Inflammatory macrophage (primary cell): ENCODE measurements around the gene RTRAF.

ENCODE experiments used
- DNase-seq, 2 donors: peaks; one replicate each; pipeline ENCODE4 v3.0.0-alpha.2; 2020 to 2022

Gene RTRAF

GRCh38 chr14:52021957-52022600, 32.7 kb downstream of the RTRAF start:
- DNase-seq, result no peak

GRCh38 chr14:52023518-52023917, 34.2 kb downstream of the RTRAF start:
- DNase-seq, result no peak

- DNase-seq, result no peak
Observed at GRCh38 chr14:52025310-52025709, 36.0 kb downstream of the RTRAF start.

GRCh38 chr14:52026017-52026660, 36.8 kb downstream of the RTRAF start:
- DNase-seq, result no peak

- no peak for DNase-seq
Observed at GRCh38 chr14:52026901-52027300, 37.6 kb downstream of the RTRAF start.

- peak in 1 of 2 donors; percentile 6 for DNase-seq
Observed at GRCh38 chr14:52029881-52030280, 40.5 kb downstream of the RTRAF start.

- DNase-seq, result no peak
Observed at GRCh38 chr14:52031781-52032180, 42.4 kb downstream of the RTRAF start.

- no peak for DNase-seq
Observed at GRCh38 chr14:52032204-52032801, 43.0 kb downstream of the RTRAF start.

GRCh38 chr14:52033101-52033642, 43.8 kb downstream of the RTRAF start:
- DNase-seq, result no peak

- DNase-seq, result no peak
Observed at GRCh38 chr14:52039124-52039815, 49.9 kb downstream of the RTRAF start.

GRCh38 chr14:52040598-52040997, 51.3 kb downstream of the RTRAF start:
- no peak for DNase-seq

GRCh38 chr14:52042371-52043289, 53.3 kb downstream of the RTRAF start:
- DNase-seq, result no peak

- DNase-seq, result peak; percentile 14 to 15
Observed at GRCh38 chr14:52043690-52044089, 54.3 kb downstream of the RTRAF start.

- DNase-seq, result no peak
Observed at GRCh38 chr14:52044791-52045522, 55.6 kb downstream of the RTRAF start.

- DNase-seq, result no peak
Observed at GRCh38 chr14:52046376-52046917, 57.1 kb downstream of the RTRAF start.

- no peak for DNase-seq
Observed at GRCh38 chr14:52048116-52048515, 58.8 kb downstream of the RTRAF start.

- no peak for DNase-seq
Observed at GRCh38 chr14:52048641-52049204, 59.4 kb downstream of the RTRAF start.

GRCh38 chr14:52049271-52049670, 59.9 kb downstream of the RTRAF start:
- DNase-seq, result no peak

- DNase-seq, result no peak
Observed at GRCh38 chr14:52049721-52050588, 60.6 kb downstream of the RTRAF start.

GRCh38 chr14:52051251-52051650, 61.9 kb downstream of the RTRAF start:
- no peak for DNase-seq
